Measurements from ENCODE around the gene KCNJ8. TPM values are rescaled to one million over a fixed set of nuclear protein-coding genes. Genes with fewer than 3 reads are reported as not detected.
A peak's percentile ranks its signal among the peaks of the same experiment; 100 is the strongest.

The KCNJ8 gene
- total RNA-seq, 3 donors from 2014 or later: 8.6 to 34.1 (median 19.2) TPM

DNA sequence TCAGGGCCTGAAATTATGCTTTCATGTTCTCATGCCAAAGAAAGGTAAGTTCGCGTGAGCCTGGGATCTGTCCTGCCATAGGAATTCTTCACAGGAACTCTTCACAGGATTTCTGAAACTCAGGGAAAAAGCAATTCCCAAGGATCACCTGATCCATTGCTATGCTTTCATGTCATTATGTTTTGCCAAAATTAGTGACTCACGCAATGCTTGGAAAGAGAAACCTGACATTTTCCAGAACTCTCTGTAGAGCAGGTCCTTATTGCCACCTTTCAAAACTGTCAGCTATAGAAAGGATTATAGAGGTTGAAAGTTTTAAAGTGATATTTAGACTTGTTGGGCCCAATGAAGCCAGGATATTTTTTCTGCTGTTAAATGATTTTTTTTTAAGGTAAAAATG lies 6.3 kb upstream of the KCNJ8 start:
- Histone ChIP-seq H3K4me3 (no peak overlapping the region), H3K9me3 (no peaks in the 10 kb centered on the region), H3K4me1 (no peaks in the 10 kb centered on the region), H3K36me3 (no peaks in the 10 kb centered on the region), H3K27me3 (no peaks in the 10 kb centered on the region), H3K27ac (no peak overlapping the region)
- intact Hi-C loops (cut with DNase I; ENCODE audit: low total_unique reads): no loop called here
- no peak for TF ChIP-seq POLR2A (IDR thresholded peaks at IDR 0.05)
- TF ChIP-seq, protein P1, sequence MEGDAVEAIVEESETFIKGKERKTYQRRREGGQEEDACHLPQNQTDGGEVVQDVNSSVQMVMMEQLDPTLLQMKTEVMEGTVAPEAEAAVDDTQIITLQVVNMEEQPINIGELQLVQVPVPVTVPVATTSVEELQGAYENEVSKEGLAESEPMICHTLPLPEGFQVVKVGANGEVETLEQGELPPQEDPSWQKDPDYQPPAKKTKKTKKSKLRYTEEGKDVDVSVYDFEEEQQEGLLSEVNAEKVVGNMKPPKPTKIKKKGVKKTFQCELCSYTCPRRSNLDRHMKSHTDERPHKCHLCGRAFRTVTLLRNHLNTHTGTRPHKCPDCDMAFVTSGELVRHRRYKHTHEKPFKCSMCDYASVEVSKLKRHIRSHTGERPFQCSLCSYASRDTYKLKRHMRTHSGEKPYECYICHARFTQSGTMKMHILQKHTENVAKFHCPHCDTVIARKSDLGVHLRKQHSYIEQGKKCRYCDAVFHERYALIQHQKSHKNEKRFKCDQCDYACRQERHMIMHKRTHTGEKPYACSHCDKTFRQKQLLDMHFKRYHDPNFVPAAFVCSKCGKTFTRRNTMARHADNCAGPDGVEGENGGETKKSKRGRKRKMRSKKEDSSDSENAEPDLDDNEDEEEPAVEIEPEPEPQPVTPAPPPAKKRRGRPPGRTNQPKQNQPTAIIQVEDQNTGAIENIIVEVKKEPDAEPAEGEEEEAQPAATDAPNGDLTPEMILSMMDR (IDR thresholded peaks at IDR 0.05): no peak
- TF ChIP-seq POLR2AphosphoS5 (IDR thresholded peaks at IDR 0.05): no peak
- DNase-seq (ENCODE audit: low spot score in 2 of 2): no peak

DNA sequence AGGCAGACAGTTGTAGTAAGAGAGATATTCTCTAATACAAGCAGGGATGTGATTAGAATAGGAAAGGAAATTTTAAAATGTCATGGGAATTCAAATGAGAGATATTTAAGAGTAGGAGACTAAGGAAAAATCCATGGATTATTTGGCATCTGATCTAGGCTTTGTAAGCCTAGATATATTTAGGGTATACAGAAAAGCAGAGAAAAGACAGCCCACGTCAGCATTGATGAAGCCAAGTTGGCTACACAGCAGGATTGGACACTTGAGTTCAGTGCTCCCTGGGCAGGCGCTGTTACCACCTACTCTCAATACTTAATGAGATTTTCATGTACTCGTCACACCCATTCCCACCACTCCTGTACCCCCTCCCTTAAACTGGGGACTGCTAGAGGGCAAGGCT lies 1.7 kb upstream of the KCNJ8 start:
- H3K9me3 ChIP-seq: no peaks in the 10 kb centered on the region
- peak overlapping the region in 1 of 2 donors; percentile 34 for H3K27ac ChIP-seq
- H3K27me3 ChIP-seq: no peaks in the 10 kb centered on the region
- TF ChIP-seq POLR2A (IDR thresholded peaks at IDR 0.05) (no peak), POLR2AphosphoS5 (IDR thresholded peaks at IDR 0.05) (no peak)
- TF ChIP-seq, protein P1 (IDR thresholded peaks at IDR 0.05): no peak
- H3K4me1 ChIP-seq: no peaks in the 10 kb centered on the region
- no peak overlapping the region for H3K4me3 ChIP-seq
- intact Hi-C loops (cut with DNase I; ENCODE audit: low total_unique reads): no loop called here
- no peaks in the 10 kb centered on the region for H3K36me3 ChIP-seq
- no peak for DNase-seq (ENCODE audit: low spot score in 2 of 2)

DNA sequence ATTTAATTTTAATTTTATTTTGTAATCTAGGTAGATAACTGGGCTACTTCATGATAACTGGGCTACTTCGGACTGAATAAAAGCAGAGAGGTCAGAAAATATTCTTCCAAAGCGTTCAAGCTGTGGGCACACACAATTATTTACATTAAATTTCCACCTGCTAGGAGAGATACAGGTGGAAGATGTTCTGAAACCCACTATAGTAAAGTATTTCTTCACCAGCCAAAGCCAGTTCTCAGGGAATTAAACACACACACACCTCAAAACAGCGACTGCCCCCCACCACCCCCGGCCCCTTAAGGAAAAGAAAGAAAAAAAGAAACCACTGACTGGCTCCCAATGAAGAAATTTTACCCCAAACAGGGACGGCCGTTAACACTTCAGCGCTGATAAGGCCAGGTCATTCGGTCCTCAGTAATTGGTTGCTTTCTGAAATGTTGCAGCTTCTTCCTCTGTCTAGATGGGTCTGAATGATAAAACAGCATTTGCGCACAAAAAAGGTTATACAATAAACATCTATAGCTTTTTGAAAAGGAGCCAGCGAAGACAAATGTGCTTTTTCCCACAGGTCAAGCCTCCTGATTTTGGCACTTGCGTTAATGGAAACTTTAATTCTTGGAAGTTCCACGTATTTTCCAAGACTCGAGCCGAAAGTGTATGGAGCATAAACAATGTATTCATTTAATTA lies 771 bp upstream of the KCNJ8 start:
- intact Hi-C loops (cut with DNase I; ENCODE audit: low total_unique reads): no loop called here
- TF ChIP-seq POLR2A (IDR thresholded peaks at IDR 0.05): no peak
- no peak for DNase-seq (ENCODE audit: low spot score in 2 of 2)
- peak overlapping the region; percentile 57 to 86 for H3K27ac ChIP-seq
- H3K4me1 ChIP-seq: no peaks in the 10 kb centered on the region
- H3K9me3 ChIP-seq: no peaks in the 10 kb centered on the region
- H3K36me3 ChIP-seq: no peaks in the 10 kb centered on the region
- peak overlapping the region; percentile 56 to 74 (median 57) for H3K4me3 ChIP-seq
- no peaks in the 10 kb centered on the region for H3K27me3 ChIP-seq

DNA sequence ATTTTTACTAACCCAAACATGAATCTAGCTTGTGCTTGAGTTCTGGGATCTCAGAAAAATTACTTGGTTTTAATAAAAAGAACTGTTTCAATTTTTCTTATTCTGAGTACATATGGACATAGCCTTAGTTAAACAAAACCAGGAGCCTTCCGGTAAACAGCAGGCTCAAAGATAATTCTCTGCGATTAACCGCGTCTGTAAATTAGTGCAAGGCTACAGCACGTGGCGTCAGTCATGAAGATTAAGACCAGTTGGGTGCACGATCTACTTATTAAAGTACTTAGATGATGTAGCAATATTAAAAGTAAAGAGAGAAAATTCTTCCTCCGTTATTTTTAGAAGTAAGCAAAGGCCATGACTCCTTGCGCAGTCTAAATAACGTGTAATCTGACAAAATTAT lies 700 bp downstream of the KCNJ8 start:
- no peaks in the 10 kb centered on the region for H3K36me3 ChIP-seq
- peak overlapping the region; percentile 56 to 74 (median 57) for H3K4me3 ChIP-seq
- DNase-seq (ENCODE audit: low spot score in 2 of 2): no peak
- no peaks in the 10 kb centered on the region for H3K4me1 ChIP-seq
- H3K9me3 ChIP-seq: no peaks in the 10 kb centered on the region
- intact Hi-C loops (cut with DNase I; ENCODE audit: low total_unique reads): no loop called here
- TF ChIP-seq POLR2A (IDR thresholded peaks at IDR 0.05) (no peak), POLR2AphosphoS5 (IDR thresholded peaks at IDR 0.05) (no peak)
- TF ChIP-seq, protein P1 (IDR thresholded peaks at IDR 0.05): no peak
- H3K27ac ChIP-seq: peak overlapping the region in 1 of 2 donors; percentile 21
- no peaks in the 10 kb centered on the region for H3K27me3 ChIP-seq

DNA sequence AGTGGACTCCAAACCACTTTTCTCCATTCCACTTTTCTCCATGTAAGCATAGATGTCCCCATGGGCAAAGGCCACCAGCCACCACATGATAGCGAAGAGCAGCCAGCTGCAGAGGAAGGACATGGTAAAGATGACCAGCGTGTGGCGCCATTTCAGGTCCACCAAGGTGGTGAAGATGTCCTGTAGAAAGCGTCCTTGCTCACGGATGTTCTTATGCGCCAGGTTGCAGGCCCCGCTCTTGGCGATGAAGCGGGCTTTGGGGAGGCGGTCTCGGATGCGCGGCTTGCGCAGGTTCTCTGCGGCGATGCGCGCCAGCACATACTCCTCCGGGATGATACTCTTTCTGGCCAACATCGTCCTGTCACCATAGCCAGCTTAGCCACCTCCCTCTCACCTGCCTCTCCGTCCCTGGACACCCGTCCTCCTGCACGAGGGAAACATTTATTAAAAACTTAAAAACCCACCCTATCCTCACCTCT lies 1.2 kb downstream of the KCNJ8 start:
- H3K36me3 ChIP-seq: no peaks in the 10 kb centered on the region
- H3K4me1 ChIP-seq: no peaks in the 10 kb centered on the region
- no peaks in the 10 kb centered on the region for H3K27me3 ChIP-seq
- H3K9me3 ChIP-seq: no peaks in the 10 kb centered on the region
- TF ChIP-seq POLR2A (IDR thresholded peaks at IDR 0.05) (no peak), POLR2AphosphoS5 (IDR thresholded peaks at IDR 0.05) (peak in 1 of 3 donors; percentile 32)
- TF ChIP-seq, protein P1 (IDR thresholded peaks at IDR 0.05): peak in 1 of 3 donors; percentile 18
- H3K4me3 ChIP-seq: peak overlapping the region; percentile 56 to 74 (median 57)
- no peak for DNase-seq (ENCODE audit: low spot score in 2 of 2)
- intact Hi-C loops (cut with DNase I; ENCODE audit: low total_unique reads): no loop called here
- peak overlapping the region in 1 of 2 donors; percentile 21 for H3K27ac ChIP-seq

Data from breast epithelium (tissue), 4 donors.